ENCODE results near the gene SNX3.
"Not testable (repeated sequence)": the region's sequence is repeated elsewhere in the genome, so short reads cannot be mapped to it uniquely, and the experiment has no call there.

SNX3 gene

GRCh38 chr6:108260809-108261569, at the start of gene SNX3:
SNX3 (minus strand) TSS chr6:108261040; CDS start chr6:108260921, 119 bp downstream.
- peak; percentile 97 for DNase-seq

- no peak for DNase-seq
Measured at GRCh38 chr6:108309844-108310243, 49.0 kb upstream of the SNX3 start.

- not testable (repeated sequence) for DNase-seq
Measured at GRCh38 chr6:108308641-108309040, 47.8 kb upstream of the SNX3 start.

- no peak for DNase-seq
Measured at GRCh38 chr6:108304646-108305045, 43.8 kb upstream of the SNX3 start.

GRCh38 chr6:108302386-108302785, 41.5 kb upstream of the SNX3 start:
- DNase-seq, result no peak

- no peak for DNase-seq
Measured at GRCh38 chr6:108295676-108296075, 34.8 kb upstream of the SNX3 start.

GRCh38 chr6:108294727-108295625, 34.1 kb upstream of the SNX3 start, which contains the start of gene AFG1L:
AFG1L (plus strand) TSS chr6:108295054; CDS start chr6:108295080, 26 bp downstream.
- DNase-seq, result peak; percentile 96

GRCh38 chr6:108294297-108294726, 33.5 kb upstream of the SNX3 start:
- no peak for DNase-seq

- peak; percentile 4 for DNase-seq
Measured at GRCh38 chr6:108293527-108294296, 32.9 kb upstream of the SNX3 start.

GRCh38 chr6:108292561-108292960, 31.7 kb upstream of the SNX3 start:
- not testable (repeated sequence) for DNase-seq

GRCh38 chr6:108291091-108291490, 30.3 kb upstream of the SNX3 start:
- DNase-seq, result no peak

- no peak for DNase-seq
Measured at GRCh38 chr6:108288742-108289141, 27.9 kb upstream of the SNX3 start.

GRCh38 chr6:108287373-108287772, 26.5 kb upstream of the SNX3 start:
- no peak for DNase-seq

GRCh38 chr6:108286366-108286765, 25.5 kb upstream of the SNX3 start:
- DNase-seq, result no peak

- no peak for DNase-seq
Measured at GRCh38 chr6:108285381-108285780, 24.5 kb upstream of the SNX3 start.

GRCh38 chr6:108277831-108278230, 17.0 kb upstream of the SNX3 start:
- DNase-seq, result no peak

- DNase-seq, result no peak
Measured at GRCh38 chr6:108277295-108277694, 16.5 kb upstream of the SNX3 start.

- no peak for DNase-seq
Measured at GRCh38 chr6:108275976-108276375, 15.1 kb upstream of the SNX3 start.

GRCh38 chr6:108274546-108274945, 13.7 kb upstream of the SNX3 start:
- no peak for DNase-seq

GRCh38 chr6:108269955-108270354, 9.1 kb upstream of the SNX3 start:
- not testable (repeated sequence) for DNase-seq

- no peak for DNase-seq
Measured at GRCh38 chr6:108268845-108269244, 8.0 kb upstream of the SNX3 start.

GRCh38 chr6:108263371-108263770, 2.5 kb upstream of the SNX3 start:
- peak; percentile 17 for DNase-seq
